ENCODE results near the gene VAV1. TPM values are rescaled to one million over a fixed set of nuclear protein-coding genes. Genes with fewer than 3 reads are reported as not detected.
A peak's percentile ranks its signal among the peaks of the same experiment; 100 is the strongest.

The VAV1 gene
- total RNA-seq, 1 donor from 2014 or later, result 0.82 TPM

DNA sequence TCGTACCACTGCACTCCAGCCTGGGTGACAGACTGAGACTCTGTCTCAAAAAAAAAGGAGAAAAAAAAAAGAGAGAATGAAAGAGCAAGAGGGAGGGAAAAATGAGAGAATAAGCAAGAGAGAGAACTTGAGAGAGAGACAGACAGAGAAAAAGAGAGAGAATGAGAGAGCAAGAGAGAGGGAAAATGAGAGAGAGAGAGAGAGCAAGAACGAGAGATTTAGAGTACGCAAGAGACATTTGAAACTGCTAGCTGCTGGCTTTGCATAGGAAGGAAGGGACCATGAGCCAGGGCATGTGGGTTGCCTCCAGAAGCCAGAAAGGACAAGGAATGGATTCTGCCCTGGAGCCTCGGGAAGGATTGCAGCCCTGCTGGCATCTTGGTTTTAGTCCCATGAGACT is 105.3 kb downstream of the VAV1 start:
- DNase-seq (ENCODE audit: low spot score in 2 of 2) (no peak), FAIRE-seq (no peak)

GRCh38 chr19:6886277-6886897 is 113.9 kb downstream of the VAV1 start:
- FAIRE-seq (no peak), DNase-seq (ENCODE audit: low spot score in 2 of 2) (no peak)

- DNase-seq (ENCODE audit: low spot score in 2 of 2) (no peak), FAIRE-seq (no peak)
Observed at GRCh38 chr19:6887316-6887715, 114.8 kb downstream of the VAV1 start, which contains the start of gene ADGRE1. Gene ADGRE1, plus strand, starts transcription at chr19:6887579. Its CDS starts 30 bp downstream, at chr19:6887609.

- FAIRE-seq (no peak), DNase-seq (ENCODE audit: low spot score in 2 of 2) (no peak)
Observed at GRCh38 chr19:6888967-6889366, 116.5 kb downstream of the VAV1 start.

- FAIRE-seq (no peak), DNase-seq (ENCODE audit: low spot score in 2 of 2) (no peak)
Observed at GRCh38 chr19:6890401-6890913, 117.9 kb downstream of the VAV1 start.

- FAIRE-seq (no peak), DNase-seq (ENCODE audit: low spot score in 2 of 2) (no peak)
Observed at GRCh38 chr19:6890938-6891337, 118.4 kb downstream of the VAV1 start.

GRCh38 chr19:6891761-6892385 is 119.4 kb downstream of the VAV1 start:
- no peak for FAIRE-seq
- DNase-seq (ENCODE audit: low spot score in 2 of 2), result peak in 1 of 2 donors; percentile 14

DNA sequence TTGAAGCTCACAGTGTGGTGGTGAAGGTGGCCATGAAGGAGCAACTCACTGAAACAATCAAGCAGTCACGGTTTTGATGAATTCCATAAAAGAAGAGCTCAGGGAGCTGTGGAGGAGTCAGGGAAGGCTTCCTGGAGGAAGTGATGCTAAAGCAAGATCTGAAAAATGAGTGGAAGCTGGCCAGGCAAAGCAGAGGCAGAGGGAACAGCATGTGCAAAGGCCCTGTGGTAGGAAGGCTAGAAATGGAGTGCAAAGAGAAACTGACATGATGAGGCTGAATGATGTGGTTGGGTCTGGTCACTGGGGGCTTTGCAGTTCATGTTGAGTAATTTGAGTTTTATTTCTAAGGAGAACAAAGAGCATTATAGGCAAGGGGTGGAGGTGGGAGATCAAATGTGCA is 121.8 kb downstream of the VAV1 start:
- DNase-seq (ENCODE audit: low spot score in 2 of 2), result no peak
- FAIRE-seq, result no peak

DNA sequence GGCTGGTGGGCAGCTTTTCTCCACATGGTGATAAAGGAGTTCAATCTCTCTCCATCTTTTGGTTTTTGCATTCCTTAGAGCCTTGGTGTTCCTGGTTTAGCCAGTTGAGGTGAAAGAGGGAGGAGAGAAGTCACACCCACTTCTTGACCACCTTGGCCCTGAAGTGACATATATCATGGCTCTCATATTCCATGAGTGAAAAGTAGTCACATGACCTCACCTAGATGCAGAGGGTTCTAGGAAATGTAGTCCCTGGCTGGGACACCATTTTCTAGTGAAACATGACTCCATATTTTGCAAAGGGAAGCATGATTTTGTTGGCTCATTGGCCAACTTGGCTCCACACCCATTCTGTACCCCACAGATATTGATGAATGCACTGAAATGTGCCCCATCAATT is 130.9 kb downstream of the VAV1 start:
- DNase-seq (ENCODE audit: low spot score in 2 of 2), result no peak

GRCh38 chr19:6906559-6907060 is 134.1 kb downstream of the VAV1 start:
- no peak for DNase-seq (ENCODE audit: low spot score in 2 of 2)
- no peak for FAIRE-seq

More for the DNA sequence above, 130.9 kb downstream of the VAV1 start:
- no peak for FAIRE-seq

Other genes with a start within 250 kb of the VAV1 start
- 2.0 TPM for gene TNFSF9, start 241.7 kb upstream of the VAV1 start, total RNA-seq
- gene CD70, start 181.6 kb upstream of the VAV1 start, total RNA-seq, result not detected
- gene TNFSF14, start 102.5 kb upstream of the VAV1 start, total RNA-seq, result not detected
- 11.4 TPM for gene C3, start 52.1 kb upstream of the VAV1 start, total RNA-seq
- gene GPR108, start 35.1 kb upstream of the VAV1 start, total RNA-seq, result 8.6 TPM
- 2.9 TPM for gene TRIP10, start 33.0 kb upstream of the VAV1 start, total RNA-seq
- gene SH2D3A, start 5.3 kb upstream of the VAV1 start, total RNA-seq, result 0.82 TPM
- not detected for gene ADGRE1, start 114.9 kb downstream of the VAV1 start, total RNA-seq
- not detected for gene MBD3L2B, start 248.7 kb downstream of the VAV1 start, total RNA-seq